Measurements from ENCODE around the gene AFF3.

DNA sequence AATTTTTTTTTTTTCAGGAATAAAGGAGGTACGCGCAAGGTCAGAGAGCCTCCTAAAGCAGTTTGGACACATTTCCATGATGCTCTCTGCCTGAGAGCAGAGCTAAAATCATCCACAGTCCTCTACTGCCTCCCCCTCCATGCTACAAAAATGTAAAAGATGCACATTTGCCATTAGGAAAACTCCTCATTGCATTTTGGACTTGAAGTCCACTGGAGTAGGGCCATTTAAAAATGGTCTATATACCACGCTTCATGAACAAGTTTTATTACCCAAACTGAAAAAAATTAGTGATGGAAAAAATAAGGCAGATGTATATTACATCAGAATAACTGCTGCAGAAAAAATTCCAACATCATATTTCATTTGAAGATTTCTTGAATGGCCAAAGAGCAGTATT is 256.0 kb downstream of the AFF3 start:
- TF ChIP-seq, protein P1, sequence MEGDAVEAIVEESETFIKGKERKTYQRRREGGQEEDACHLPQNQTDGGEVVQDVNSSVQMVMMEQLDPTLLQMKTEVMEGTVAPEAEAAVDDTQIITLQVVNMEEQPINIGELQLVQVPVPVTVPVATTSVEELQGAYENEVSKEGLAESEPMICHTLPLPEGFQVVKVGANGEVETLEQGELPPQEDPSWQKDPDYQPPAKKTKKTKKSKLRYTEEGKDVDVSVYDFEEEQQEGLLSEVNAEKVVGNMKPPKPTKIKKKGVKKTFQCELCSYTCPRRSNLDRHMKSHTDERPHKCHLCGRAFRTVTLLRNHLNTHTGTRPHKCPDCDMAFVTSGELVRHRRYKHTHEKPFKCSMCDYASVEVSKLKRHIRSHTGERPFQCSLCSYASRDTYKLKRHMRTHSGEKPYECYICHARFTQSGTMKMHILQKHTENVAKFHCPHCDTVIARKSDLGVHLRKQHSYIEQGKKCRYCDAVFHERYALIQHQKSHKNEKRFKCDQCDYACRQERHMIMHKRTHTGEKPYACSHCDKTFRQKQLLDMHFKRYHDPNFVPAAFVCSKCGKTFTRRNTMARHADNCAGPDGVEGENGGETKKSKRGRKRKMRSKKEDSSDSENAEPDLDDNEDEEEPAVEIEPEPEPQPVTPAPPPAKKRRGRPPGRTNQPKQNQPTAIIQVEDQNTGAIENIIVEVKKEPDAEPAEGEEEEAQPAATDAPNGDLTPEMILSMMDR (IDR thresholded peaks at IDR 0.05), result no peak
- TF ChIP-seq ZFX (IDR thresholded peaks at IDR 0.05; ENCODE audit: borderline replicate concordance), result no peak

Measured in 22Rv1 (cell line).